ENCODE data around the gene SPOCK1. TPM values are rescaled to one million over a fixed set of nuclear protein-coding genes. Genes with fewer than 3 reads are reported as not detected.

The SPOCK1 gene
- total and polyA plus RNA-seq, 2 of the 13 experiments (the other 11 are each of a cell fraction or from before 2014, with no cell fraction given), result 0.18 to 0.29 TPM

GRCh38 chr5:137182576-137182975 lies 316.6 kb downstream of the SPOCK1 start (continued):
- TF ChIP-seq CBX2 (IDR thresholded peaks at IDR 0.05; ENCODE audit: low read depth, low read length) (no peak), CBX2 (CRISPR knock-in tag; IDR thresholded peaks at IDR 0.05; ENCODE audit: low read depth) (no peak), ZNF609 (CRISPR knock-in tag; IDR thresholded peaks at IDR 0.05; ENCODE audit: borderline replicate concordance) (no peak)

- intact Hi-C loops (cut with micrococcal nuclease; ENCODE audit: unreplicated experiment), result no loop called here
- ChIA-PET CTCF (ENCODE audit: low intra/inter-chr PET ratio, low total read pairs) (no interaction called here), POLR2A (no interaction called here)
- Histone ChIP-seq H3K4me2 (ENCODE audit: low read depth, low read length) (no peak overlapping the region), H3K79me2 (ENCODE audit: insufficient read depth, low read length) (no peaks in the 10 kb centered on the region), H4K20me1 (ENCODE audit: insufficient read depth, low read length) (no peaks in the 10 kb centered on the region), H2AFZ (ENCODE audit: low read length) (no peak overlapping the region), H3K9me3 (ENCODE audit: low read length) (no peaks in the 10 kb centered on the region), H3K27me3 (ENCODE audit: control insufficient read depth in 1 of 2, insufficient read depth in 2 of 2, low read length in 2 of 2) (peaks cover 2 to 5% of the 10 kb centered on the region in 2 experiments; a peak in 2 of 5 replicates), H3K36me3 (replicated peaks in 1 of 2; ENCODE audit: control insufficient read depth in 1 of 2, insufficient read depth in 2 of 2, low read length in 2 of 2) (no peaks in the 10 kb centered on the region), H3K27ac (ENCODE audit: extremely low read length, insufficient read depth, low read length) (no peak overlapping the region), H3K4me1 (ENCODE audit: insufficient read depth, low read length) (no peaks in the 10 kb centered on the region), H3K4me3 (replicated peaks in 1 of 3; ENCODE audit: insufficient read depth in 1 of 3, low read depth in 2 of 3, low read length in 3 of 3) (no peak overlapping the region), H3K9ac (ENCODE audit: insufficient read depth, low read depth, low read length) (no peak overlapping the region)
- no peak for DNase-seq (ENCODE audit: low spot score)
- 0% methylated on average over 1 of the region's 2 CpGs for WGBS (ENCODE audit: low lambda C conversion rate)
- in situ Hi-C loops (cut with HindIII; ENCODE audit: extremely low pct_ligation_motif_present, low pct_unique_long_range_greater_than_20kb), result no loop called here
- no peak for FAIRE-seq
- no peak for ATAC-seq
- TF ChIP-seq ARID5B (CRISPR knock-in tag; IDR thresholded peaks at IDR 0.05), result no peak
- TF ChIP-seq PATZ1 (CRISPR knock-in tag; IDR thresholded peaks at IDR 0.05), result no peak
- no peak for TF ChIP-seq ZNF672 (CRISPR knock-in tag; IDR thresholded peaks at IDR 0.05)
- no peak for TF ChIP-seq ZNF354B (CRISPR knock-in tag; IDR thresholded peaks at IDR 0.05)
- BruUV-seq (replicated peaks), result no TSS peak
These were observed 317.5 kb downstream of the SPOCK1 start for GRCh38 chr5:137181667-137182066.
